Lung (tissue), 12 donors: Measurements from ENCODE around the gene SOX14. TPM values are rescaled to one million over a fixed set of nuclear protein-coding genes. Genes with fewer than 3 reads are reported as not detected.

Source experiments
- ATAC-seq: fragments of 200-7000 bp; cut with Tn5 transposase; one replicate; pipeline ENCODE4 v1.9.1; 2020; ENCODE audit warnings: moderate number of reproducible peaks; ENCODE audit not compliant: insufficient read depth, low FRiP score
- DNase-seq, 3 donors: peaks; one replicate each; pipeline ENCODE4 v3.0.0-alpha.2; 2013 to 2017
- H3K27ac ChIP-seq, 2 donors: one replicate each; pipeline ENCODE4 v1.5.1; 2013; ENCODE audit warnings: mild to moderate bottlenecking in 2 of 2, moderate library complexity in 2 of 2, control low read depth in 1 of 2, inconsistent platforms in 1 of 2, low read depth in 1 of 2, low read length in 1 of 2
- H3K27me3 ChIP-seq, 3 donors: one replicate each; pipeline ENCODE4 v1.5.1; 2013; ENCODE audit warnings: low read length in 2 of 3; ENCODE audit not compliant: control insufficient read depth in 3 of 3, insufficient read depth in 3 of 3
- H3K36me3 ChIP-seq, 4 donors: one replicate each; pipeline ENCODE4 v1.5.1; 2013; ENCODE audit warnings: low read length in 4 of 4, mild to moderate bottlenecking in 1 of 4, moderate library complexity in 1 of 4; ENCODE audit not compliant: control insufficient read depth in 4 of 4, insufficient read depth in 4 of 4
- H3K4me1 ChIP-seq, 5 donors: one replicate each; pipeline ENCODE4 v1.5.1; 2013; ENCODE audit warnings: low read length in 5 of 5, mild to moderate bottlenecking in 2 of 5, moderate library complexity in 1 of 5; ENCODE audit not compliant: control insufficient read depth in 5 of 5, insufficient read depth in 5 of 5
- H3K4me3 ChIP-seq: one replicate; pipeline ENCODE4 v1.5.1; 2013; ENCODE audit warnings: mild to moderate bottlenecking, control low read depth, moderate library complexity
- H3K9ac ChIP-seq, 2 donors: one replicate each; pipeline ENCODE4 v1.5.1; 2013; ENCODE audit warnings: low read length in 2 of 2, control low read depth in 1 of 2; ENCODE audit not compliant: insufficient read depth in 1 of 2
- H3K9me3 ChIP-seq, 4 donors: one replicate each; pipeline ENCODE4 v1.5.1; 2013; ENCODE audit warnings: low read length in 3 of 4, mild to moderate bottlenecking in 1 of 4, moderate library complexity in 1 of 4; ENCODE audit not compliant: control insufficient read depth in 4 of 4, insufficient read depth in 3 of 4
- CTCF ChIP-seq: IDR thresholded peaks from 2 replicates; pipeline ENCODE4 v1.5.1; 2012; ENCODE audit warnings: mild to moderate bottlenecking; ENCODE audit errors: control extremely low read depth, extremely low read depth
- WGBS, 2 donors: extraction: QIAGEN DNeasy Blood & Tissue Kit; methylation state at CpG; one replicate each; pipeline ENCODE4 v1.1.7; 2013; 5-methylcytosine and 5-hydroxymethylcytosine counted together
- polyA plus RNA-seq, 2 donors: library from polyadenylated mRNA; stranded (reverse); fragments of 200-250 nt; gene quantifications; one replicate each; pipeline ENCODE4 v1.2.1, GENCODE V29; 2013
- total RNA-seq, 2 donors: library from RNA; depleted of rRNA in 1 of 2; stranded (reverse); fragments of >200 nt in 1 of 2; gene quantifications; one replicate each; pipeline ENCODE4 v1.2.1, GENCODE V29; 2014 to 2021
- donor health status: control.
- donor health status: control.
- donor health status: Bipolar disorder and iron deficiency.
- donor health status: healthy.
- donor health status: DM: yes; HTN: yes; CAD: no.

The SOX14 gene
- total and polyA plus RNA-seq, 4 donors: not detected

- ATAC-seq (no peak), DNase-seq (no peak)
- Histone ChIP-seq H3K36me3 (no peaks in the 10 kb centered on the region), H3K4me3 (no peak overlapping the region), H3K4me1 (peaks cover 0 to 8% (median 4%) of the 10 kb centered on the region in 5 donors), H3K27ac (no peak overlapping the region), H3K9me3 (peaks cover 0 to 9% (median 0%) of the 10 kb centered on the region in 4 donors), H3K27me3 (peaks cover 14 to 99% (median 88%) of the 10 kb centered on the region in 3 donors), H3K9ac (no peak overlapping the region)
- TF ChIP-seq CTCF: no peak
- 5 to 7% methylated on average over 34 of the region's 34 CpGs for WGBS, 2 donors
Observed at GRCh38 chr3:137762674-137763593, 1.2 kb upstream of the SOX14 start.

- ATAC-seq (no peak), DNase-seq (no peak)
- peaks cover 0 to 13% (median 9%) of the 10 kb centered on the region in 5 donors for H3K4me1 ChIP-seq
- H3K9me3 ChIP-seq: peaks cover 0 to 7% (median 0%) of the 10 kb centered on the region in 4 donors
- peaks cover 18 to 99% (median 91%) of the 10 kb centered on the region in 3 donors for H3K27me3 ChIP-seq
- 2 to 3% methylated on average over 18 of the region's 18 CpGs for WGBS, 2 donors
- no peak overlapping the region for H3K4me3 ChIP-seq
- H3K27ac ChIP-seq: no peak overlapping the region
- no peak overlapping the region for H3K9ac ChIP-seq
- TF ChIP-seq CTCF: no peak
- H3K36me3 ChIP-seq: no peaks in the 10 kb centered on the region
Observed at GRCh38 chr3:137763594-137763938, 549 bp upstream of the SOX14 start.

- Histone ChIP-seq H3K9ac (no peak overlapping the region), H3K4me1 (peaks cover 0 to 15% (median 13%) of the 10 kb centered on the region in 5 donors), H3K4me3 (no peak overlapping the region), H3K9me3 (peaks cover 0 to 13% (median 0%) of the 10 kb centered on the region in 4 donors), H3K27me3 (peaks cover 23 to 100% (median 94%) of the 10 kb centered on the region in 3 donors), H3K36me3 (no peaks in the 10 kb centered on the region), H3K27ac (no peak overlapping the region)
- no peak for TF ChIP-seq CTCF
- DNase-seq (no peak), ATAC-seq (no peak)
- WGBS, 2 donors: 3 to 6% methylated on average over 53 to 58 of the region's 58 CpGs
Observed at GRCh38 chr3:137764563-137765309, 621 bp downstream of the SOX14 start.
